Measurements from ENCODE around the gene ACVRL1. TPM values are rescaled to one million over a fixed set of nuclear protein-coding genes. Genes with fewer than 3 reads are reported as not detected.

ACVRL1 gene
- polyA plus RNA-seq, 1 donor (not counting 4 experiments of a cell fraction or from before 2014, with no cell fraction given): not detected

DNA sequence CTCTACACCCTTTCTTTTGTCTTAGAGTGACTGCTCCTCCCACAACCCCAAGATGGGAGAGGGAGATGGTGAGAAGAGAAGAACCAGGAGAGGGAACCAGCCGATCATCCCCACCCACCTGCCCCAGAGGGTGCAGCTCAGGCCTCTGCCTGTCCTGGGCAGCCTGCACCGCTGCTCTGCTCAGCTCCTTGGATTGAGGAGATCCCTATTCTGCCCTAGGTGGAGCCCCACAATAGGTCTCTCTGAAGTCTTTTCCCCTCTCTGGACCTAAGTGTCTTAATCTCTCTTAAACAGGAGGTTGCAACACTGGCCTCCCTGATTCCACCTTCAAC is 17.2 kb upstream of the ACVRL1 start:
- no peak overlapping the region for H2AFZ ChIP-seq (ENCODE audit: control insufficient read depth, low read length)

DNA sequence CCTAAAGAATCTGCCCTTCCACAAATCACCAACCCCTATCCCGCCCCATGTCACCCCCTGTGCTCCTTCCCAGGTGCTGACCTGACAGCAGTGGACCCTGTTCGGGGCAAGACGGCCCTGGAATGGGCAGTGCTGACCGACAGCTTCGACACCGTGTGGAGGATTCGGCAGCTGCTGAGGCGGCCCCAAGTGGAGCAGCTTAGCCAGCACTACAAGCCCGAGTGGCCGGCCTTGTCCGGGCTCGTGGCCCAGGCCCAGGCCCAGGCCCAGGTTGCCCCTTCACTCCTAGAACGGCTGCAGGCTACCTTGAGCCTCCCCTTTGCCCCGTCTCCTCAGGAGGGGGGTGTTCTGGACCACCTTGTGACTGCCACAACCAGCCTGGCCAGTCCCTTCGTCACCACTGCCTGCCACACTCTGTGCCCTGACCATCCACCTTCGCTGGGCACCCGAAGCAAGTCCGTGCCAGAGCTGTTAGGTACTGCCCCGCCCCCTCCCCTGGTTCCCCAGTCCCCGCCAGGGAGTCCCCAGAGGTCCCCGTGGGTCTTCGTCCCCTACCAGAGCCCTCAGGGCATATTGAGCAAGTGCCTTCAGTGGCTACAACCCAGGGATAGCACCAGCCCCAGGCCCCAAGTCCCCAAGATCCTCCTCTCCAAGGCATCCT is 16.7 kb upstream of the ACVRL1 start:
- Histone ChIP-seq H3K4me2 (ENCODE audit: control insufficient read depth, extremely low read depth, insufficient read depth, low read depth, low read length) (no peak overlapping the region), H3K79me2 (ENCODE audit: control insufficient read depth, insufficient read depth, low read length) (no peaks in the 10 kb centered on the region), H3K4me1 (ENCODE audit: control insufficient read depth, extremely low read depth, insufficient read depth, low read length) (peaks cover 4% of the 10 kb centered on the region), H3K27me3 (ENCODE audit: control insufficient read depth, extremely low read depth, insufficient read depth, low read length) (peaks cover 10% of the 10 kb centered on the region), H3K9me1 (ENCODE audit: control insufficient read depth, extremely low read depth, insufficient read depth, low read length) (no peaks in the 10 kb centered on the region), H4K20me1 (ENCODE audit: control insufficient read depth, extremely low read depth, insufficient read depth, low read length) (no peaks in the 10 kb centered on the region), H3K36me3 (ENCODE audit: control insufficient read depth in 2 of 2, extremely low read depth in 1 of 2, insufficient read depth in 2 of 2, low read length in 2 of 2) (no peaks in the 10 kb centered on the region), H3K4me3 (ENCODE audit: control insufficient read depth in 2 of 3, extremely low read depth in 1 of 3, insufficient read depth in 2 of 3, low read depth in 1 of 3, low read length in 3 of 3) (no peak overlapping the region), H3K9ac (ENCODE audit: control insufficient read depth, extremely low read depth, insufficient read depth, low read length) (no peak overlapping the region), H3K27ac (ENCODE audit: control insufficient read depth, insufficient read depth, low read length) (no peak overlapping the region), H2AFZ (ENCODE audit: control insufficient read depth, low read length) (no peak overlapping the region), H3K9me3 (ENCODE audit: control insufficient read depth, low read depth, low read length) (no peaks in the 10 kb centered on the region)
- dilution Hi-C loops (cut with MboI; ENCODE audit: extremely low pct_ligation_motif_present, low sequenced_read_pairs): no loop called here
- no peak for FAIRE-seq
- TF ChIP-seq EZH2 (IDR thresholded peaks at IDR 0.05; ENCODE audit: low read length) (no peak), CTCF (optimal IDR thresholded peaks at IDR 0.05 in 1 of 3, IDR thresholded peaks at IDR 0.05 in 1 of 3, conservative IDR thresholded peaks at IDR 0.05 in 1 of 3; ENCODE audit: extremely low read depth in 1 of 3, insufficient read depth in 2 of 3, low read length in 3 of 3) (no peak)
- DNase-seq (ENCODE audit: low read depth, low spot score): no peak

More for the DNA sequence above, 17.2 kb upstream of the ACVRL1 start:
- DNase-seq (ENCODE audit: low read depth, low spot score) (no peak), FAIRE-seq (no peak)
- no peaks in the 10 kb centered on the region for H3K9me1 ChIP-seq (ENCODE audit: control insufficient read depth, extremely low read depth, insufficient read depth, low read length)
- no peak overlapping the region for H3K27ac ChIP-seq (ENCODE audit: control insufficient read depth, insufficient read depth, low read length)
- TF ChIP-seq CTCF (optimal IDR thresholded peaks at IDR 0.05 in 1 of 3, IDR thresholded peaks at IDR 0.05 in 1 of 3, conservative IDR thresholded peaks at IDR 0.05 in 1 of 3; ENCODE audit: extremely low read depth in 1 of 3, insufficient read depth in 2 of 3, low read length in 3 of 3): no peak
- no peak for TF ChIP-seq EZH2 (IDR thresholded peaks at IDR 0.05; ENCODE audit: low read length)
- peaks cover 10% of the 10 kb centered on the region for H3K27me3 ChIP-seq (ENCODE audit: control insufficient read depth, extremely low read depth, insufficient read depth, low read length)
- no peak overlapping the region for H3K9ac ChIP-seq (ENCODE audit: control insufficient read depth, extremely low read depth, insufficient read depth, low read length)
- no peaks in the 10 kb centered on the region for H3K79me2 ChIP-seq (ENCODE audit: control insufficient read depth, insufficient read depth, low read length)
- dilution Hi-C loops (cut with MboI; ENCODE audit: extremely low pct_ligation_motif_present, low sequenced_read_pairs): no loop called here
- H3K36me3 ChIP-seq (ENCODE audit: control insufficient read depth in 2 of 2, extremely low read depth in 1 of 2, insufficient read depth in 2 of 2, low read length in 2 of 2): no peaks in the 10 kb centered on the region
- no peak overlapping the region for H3K4me3 ChIP-seq (ENCODE audit: control insufficient read depth in 2 of 3, extremely low read depth in 1 of 3, insufficient read depth in 2 of 3, low read depth in 1 of 3, low read length in 3 of 3)
- H4K20me1 ChIP-seq (ENCODE audit: control insufficient read depth, extremely low read depth, insufficient read depth, low read length): no peaks in the 10 kb centered on the region
- H3K9me3 ChIP-seq (ENCODE audit: control insufficient read depth, low read depth, low read length): no peaks in the 10 kb centered on the region
- peaks cover 4% of the 10 kb centered on the region for H3K4me1 ChIP-seq (ENCODE audit: control insufficient read depth, extremely low read depth, insufficient read depth, low read length)
- H3K4me2 ChIP-seq (ENCODE audit: control insufficient read depth, extremely low read depth, insufficient read depth, low read depth, low read length): no peak overlapping the region

Data from keratinocyte (primary cell).